GM12874 (cell line): ENCODE measurements around the gene USP33.

Source experiments
- TF ChIP-seq, protein P1 (sequence below): IDR thresholded peaks from 2 replicates; pipeline ENCODE4 v1.5.1; 2011; ENCODE audit warnings: low read depth, mild to moderate bottlenecking, control low read depth, low read length, moderate library complexity; ENCODE audit not compliant: insufficient read depth

USP33 gene

DNA sequence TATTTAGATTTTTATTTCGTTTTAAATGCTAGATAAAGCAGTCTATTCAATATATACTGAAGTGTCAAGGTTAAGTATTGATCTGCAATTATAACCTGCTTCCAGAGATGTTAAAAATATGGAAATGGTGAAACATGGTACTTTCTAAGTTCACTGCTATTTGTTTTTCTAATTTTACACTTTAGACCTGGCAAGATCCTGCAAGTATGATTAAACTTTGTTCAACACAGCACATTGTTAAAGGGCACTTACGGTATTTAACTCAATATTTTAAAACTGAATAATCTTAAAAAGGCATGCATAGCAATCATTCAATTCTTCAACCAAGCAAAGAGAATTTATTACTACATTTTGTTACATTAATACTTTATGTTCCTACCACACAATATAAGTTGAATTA is 41.5 kb downstream of the USP33 start:
- TF ChIP-seq, protein P1, sequence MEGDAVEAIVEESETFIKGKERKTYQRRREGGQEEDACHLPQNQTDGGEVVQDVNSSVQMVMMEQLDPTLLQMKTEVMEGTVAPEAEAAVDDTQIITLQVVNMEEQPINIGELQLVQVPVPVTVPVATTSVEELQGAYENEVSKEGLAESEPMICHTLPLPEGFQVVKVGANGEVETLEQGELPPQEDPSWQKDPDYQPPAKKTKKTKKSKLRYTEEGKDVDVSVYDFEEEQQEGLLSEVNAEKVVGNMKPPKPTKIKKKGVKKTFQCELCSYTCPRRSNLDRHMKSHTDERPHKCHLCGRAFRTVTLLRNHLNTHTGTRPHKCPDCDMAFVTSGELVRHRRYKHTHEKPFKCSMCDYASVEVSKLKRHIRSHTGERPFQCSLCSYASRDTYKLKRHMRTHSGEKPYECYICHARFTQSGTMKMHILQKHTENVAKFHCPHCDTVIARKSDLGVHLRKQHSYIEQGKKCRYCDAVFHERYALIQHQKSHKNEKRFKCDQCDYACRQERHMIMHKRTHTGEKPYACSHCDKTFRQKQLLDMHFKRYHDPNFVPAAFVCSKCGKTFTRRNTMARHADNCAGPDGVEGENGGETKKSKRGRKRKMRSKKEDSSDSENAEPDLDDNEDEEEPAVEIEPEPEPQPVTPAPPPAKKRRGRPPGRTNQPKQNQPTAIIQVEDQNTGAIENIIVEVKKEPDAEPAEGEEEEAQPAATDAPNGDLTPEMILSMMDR = no peak

DNA sequence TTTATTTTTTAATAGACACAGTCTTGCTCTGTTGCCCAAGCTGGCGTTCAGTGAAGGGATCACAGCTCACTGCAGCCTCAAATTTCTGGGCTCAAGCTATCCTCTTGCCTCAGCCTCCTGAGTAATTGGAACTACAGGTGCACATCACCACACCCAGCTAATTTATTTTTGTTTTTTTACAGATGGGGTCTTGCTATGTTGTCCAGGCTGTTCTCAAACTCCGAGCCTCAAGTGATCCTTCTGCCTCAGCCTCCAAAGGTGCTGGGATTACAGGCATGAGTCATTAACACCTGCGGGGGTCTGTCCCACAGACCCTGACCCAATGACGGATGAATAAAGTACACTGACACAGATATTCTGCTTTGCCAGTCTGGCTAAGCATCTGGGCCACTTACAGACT is 43.6 kb downstream of the USP33 start:
- TF ChIP-seq, protein P1 = no peak

DNA sequence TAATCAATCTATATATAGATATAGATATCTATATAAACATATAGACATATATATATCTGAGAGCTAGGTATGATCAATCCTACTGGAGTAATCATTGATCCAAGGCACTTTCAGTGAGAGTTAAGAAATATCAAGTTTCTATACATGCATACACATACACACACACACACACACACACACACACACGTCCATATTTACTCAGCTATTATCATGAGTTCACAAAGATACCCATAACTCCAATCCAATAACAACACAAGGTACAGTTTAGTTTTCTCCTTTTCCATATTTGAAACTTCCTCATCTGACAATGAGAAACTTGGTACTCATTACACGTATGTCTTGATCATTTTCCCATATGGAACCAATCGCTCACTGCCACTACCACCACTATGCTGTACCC is 49.9 kb downstream of the USP33 start:
- TF ChIP-seq, protein P1 = no peak

DNA sequence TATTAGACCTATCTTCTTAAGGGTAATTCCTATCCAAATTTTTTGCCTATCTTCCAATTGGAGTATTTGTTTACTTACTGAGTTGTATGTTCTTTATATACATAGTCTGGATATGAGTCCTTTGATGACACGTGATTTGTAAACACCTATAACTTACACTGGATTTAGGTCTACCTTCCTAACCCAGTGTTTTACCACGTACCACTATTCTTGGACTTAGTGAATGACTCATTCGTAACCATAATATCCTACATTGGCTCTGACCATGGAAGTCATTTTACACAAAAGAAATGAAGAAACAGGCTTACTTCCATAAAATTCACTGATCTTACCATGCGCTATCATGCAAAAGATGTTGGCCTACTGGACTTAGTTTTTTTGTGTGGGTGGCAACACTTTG is 53.3 kb downstream of the USP33 start:
- TF ChIP-seq, protein P1 = no peak

DNA sequence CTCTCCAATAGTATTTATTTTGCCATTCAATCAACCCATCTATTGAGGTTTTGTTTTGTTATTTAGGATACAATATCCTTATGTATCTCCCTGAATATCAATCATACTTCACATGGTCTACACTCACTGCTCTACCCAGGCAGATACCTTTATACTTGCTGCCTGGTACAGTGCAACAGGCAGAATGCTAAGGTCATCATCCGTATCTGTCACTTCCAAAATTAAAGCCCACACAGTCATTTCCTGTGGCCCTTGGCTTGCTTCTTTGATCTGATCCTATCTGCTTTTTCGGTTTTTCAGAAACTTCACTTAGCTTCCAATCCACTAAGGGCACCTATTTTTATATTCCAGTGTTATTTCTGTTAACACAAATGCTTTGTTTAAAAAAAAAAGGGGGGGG is 54.9 kb downstream of the USP33 start:
- TF ChIP-seq, protein P1 = no peak

DNA sequence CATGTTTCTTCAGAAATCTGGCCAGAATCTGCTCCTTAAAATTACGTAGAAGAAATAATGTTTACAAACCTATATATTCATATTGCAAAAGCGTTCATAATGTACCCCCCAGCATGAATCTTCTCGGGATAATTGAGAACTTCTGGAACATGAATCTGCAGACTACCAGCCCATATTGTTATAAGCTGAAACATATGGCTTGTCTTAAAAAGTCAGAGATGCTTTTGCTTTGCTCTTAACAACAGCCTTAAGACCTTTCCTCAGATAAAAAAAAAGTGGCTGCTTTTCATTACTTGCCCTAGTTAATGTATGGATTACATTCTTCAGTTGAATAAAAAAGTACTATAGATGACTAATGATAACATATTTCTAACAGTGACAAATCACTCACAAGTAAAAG is 62.2 kb downstream of the USP33 start:
- TF ChIP-seq, protein P1 = no peak

DNA sequence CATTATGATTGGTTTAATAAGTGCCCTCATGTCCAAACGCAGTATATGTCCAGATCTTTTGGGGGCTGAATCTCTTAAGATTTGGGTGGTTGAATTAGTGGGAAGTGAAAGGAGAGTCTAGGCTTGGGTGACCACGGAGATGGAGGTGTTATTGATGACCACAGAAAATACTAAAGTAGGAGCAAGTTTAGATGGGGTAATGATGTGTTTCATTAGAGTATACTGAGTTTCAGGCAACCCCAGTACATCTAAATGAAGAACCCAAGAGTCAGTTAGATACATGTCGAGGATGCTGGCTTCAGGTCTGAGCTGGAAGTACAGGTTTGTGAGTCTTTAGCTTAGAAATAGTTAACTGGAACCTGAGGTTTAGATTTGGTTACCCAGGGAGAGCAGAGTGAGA is 70.7 kb downstream of the USP33 start:
- TF ChIP-seq, protein P1 = no peak

DNA sequence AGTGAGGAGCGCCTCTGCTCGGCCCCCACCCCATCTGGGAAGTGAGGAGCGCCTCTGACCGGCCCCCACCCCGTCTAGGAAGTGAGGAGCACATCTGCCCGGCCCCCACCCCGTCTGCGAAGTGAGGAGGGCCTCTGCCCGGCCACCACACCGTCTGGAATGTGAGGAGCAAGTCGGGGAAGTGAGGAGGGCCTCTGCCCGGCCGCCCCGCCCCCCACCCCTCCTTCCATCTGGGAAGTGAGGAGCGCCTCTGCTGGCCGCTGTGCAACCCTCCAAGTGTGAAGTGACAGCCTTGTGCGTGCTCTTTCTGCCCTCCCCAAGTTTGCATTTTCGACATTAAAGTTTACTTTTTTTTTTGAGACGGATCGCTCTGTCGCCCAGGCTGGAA is 72.1 kb downstream of the USP33 start:
- TF ChIP-seq, protein P1 = peak; percentile 25; the same call in 1 of the 2 replicates
